ENCODE data around the gene MEX3D. TPM values are rescaled to one million over a fixed set of nuclear protein-coding genes. Genes with fewer than 3 reads are reported as not detected.

Gene MEX3D
- total and polyA plus RNA-seq, 2 experiments from 2014 or later = 12.4 to 94.9 TPM

DNA sequence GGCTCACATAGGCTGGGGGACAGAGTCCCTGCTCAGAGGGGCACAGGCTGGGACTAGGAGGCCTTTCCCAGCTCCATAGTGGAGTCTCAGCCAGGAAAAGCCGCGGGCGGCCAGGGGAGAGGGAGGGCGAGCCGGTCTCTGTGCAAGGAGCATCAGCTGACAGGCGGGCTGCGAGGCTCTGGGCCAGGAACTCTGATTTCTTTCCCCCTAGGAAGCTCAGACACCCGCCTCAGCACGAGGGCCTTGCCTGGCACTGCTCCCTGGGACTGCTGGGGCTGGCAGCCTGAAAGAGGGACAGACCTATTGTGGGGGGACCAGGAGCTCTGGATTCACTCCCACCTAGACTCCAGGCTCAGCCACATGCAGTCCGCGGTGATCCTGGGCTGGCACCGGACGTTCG, 46.5 kb downstream of the MEX3D start:
- DNase-seq (ENCODE audit: low spot score) (no peak), ATAC-seq (no peak)
- Mint-ChIP-seq H3K36me3 (ENCODE audit: low read depth) (peaks cover 4% of the 10 kb centered on the region; the same call in 1 of the 3 replicates), H3K27me3 (ENCODE audit: insufficient read depth, low read depth, poor library complexity) (peaks cover 41% of the 10 kb centered on the region), H3K27ac (no peak overlapping the region), H3K4me1 (peaks cover 6% of the 10 kb centered on the region; the same call in 2 of the 3 replicates), H3K9me3 (peaks cover 8% of the 10 kb centered on the region), H3K4me3 (no peak overlapping the region)
- 0 out of 2 replicates have a peak, but pooled peaks cover 4% of the 10 kb centered on the region for H3F3A ChIP-seq (replicated peaks; ENCODE audit: low read depth)
- peaks cover 27% of the 10 kb centered on the region for H3K27me3 ChIP-seq (ENCODE audit: insufficient read depth)
- H3K4me2 ChIP-seq = no peak overlapping the region
- H3K4me3 ChIP-seq = no peak overlapping the region
- H3K79me2 ChIP-seq (replicated peaks; ENCODE audit: insufficient read depth) = no peaks in the 10 kb centered on the region
- no peaks in the 10 kb centered on the region; the same call in 1 of the 2 replicates for H4K20me1 ChIP-seq (replicated peaks; ENCODE audit: insufficient read depth)
- no peak overlapping the region for H3K27ac ChIP-seq (ENCODE audit: low read depth)
- no peak overlapping the region for H2AFZ ChIP-seq
- no peak for TF ChIP-seq EZH2 (IDR thresholded peaks at IDR 0.05; ENCODE audit: low read depth, unreplicated experiment)
- no peak for TF ChIP-seq ZNF331 (CRISPR knock-in tag; IDR thresholded peaks at IDR 0.05; ENCODE audit: low read depth)
- TF ChIP-seq, protein P1, sequence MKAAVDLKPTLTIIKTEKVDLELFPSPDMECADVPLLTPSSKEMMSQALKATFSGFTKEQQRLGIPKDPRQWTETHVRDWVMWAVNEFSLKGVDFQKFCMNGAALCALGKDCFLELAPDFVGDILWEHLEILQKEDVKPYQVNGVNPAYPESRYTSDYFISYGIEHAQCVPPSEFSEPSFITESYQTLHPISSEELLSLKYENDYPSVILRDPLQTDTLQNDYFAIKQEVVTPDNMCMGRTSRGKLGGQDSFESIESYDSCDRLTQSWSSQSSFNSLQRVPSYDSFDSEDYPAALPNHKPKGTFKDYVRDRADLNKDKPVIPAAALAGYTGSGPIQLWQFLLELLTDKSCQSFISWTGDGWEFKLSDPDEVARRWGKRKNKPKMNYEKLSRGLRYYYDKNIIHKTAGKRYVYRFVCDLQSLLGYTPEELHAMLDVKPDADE (IDR thresholded peaks at IDR 0.05) = no peak
- TF ChIP-seq, protein P2, sequence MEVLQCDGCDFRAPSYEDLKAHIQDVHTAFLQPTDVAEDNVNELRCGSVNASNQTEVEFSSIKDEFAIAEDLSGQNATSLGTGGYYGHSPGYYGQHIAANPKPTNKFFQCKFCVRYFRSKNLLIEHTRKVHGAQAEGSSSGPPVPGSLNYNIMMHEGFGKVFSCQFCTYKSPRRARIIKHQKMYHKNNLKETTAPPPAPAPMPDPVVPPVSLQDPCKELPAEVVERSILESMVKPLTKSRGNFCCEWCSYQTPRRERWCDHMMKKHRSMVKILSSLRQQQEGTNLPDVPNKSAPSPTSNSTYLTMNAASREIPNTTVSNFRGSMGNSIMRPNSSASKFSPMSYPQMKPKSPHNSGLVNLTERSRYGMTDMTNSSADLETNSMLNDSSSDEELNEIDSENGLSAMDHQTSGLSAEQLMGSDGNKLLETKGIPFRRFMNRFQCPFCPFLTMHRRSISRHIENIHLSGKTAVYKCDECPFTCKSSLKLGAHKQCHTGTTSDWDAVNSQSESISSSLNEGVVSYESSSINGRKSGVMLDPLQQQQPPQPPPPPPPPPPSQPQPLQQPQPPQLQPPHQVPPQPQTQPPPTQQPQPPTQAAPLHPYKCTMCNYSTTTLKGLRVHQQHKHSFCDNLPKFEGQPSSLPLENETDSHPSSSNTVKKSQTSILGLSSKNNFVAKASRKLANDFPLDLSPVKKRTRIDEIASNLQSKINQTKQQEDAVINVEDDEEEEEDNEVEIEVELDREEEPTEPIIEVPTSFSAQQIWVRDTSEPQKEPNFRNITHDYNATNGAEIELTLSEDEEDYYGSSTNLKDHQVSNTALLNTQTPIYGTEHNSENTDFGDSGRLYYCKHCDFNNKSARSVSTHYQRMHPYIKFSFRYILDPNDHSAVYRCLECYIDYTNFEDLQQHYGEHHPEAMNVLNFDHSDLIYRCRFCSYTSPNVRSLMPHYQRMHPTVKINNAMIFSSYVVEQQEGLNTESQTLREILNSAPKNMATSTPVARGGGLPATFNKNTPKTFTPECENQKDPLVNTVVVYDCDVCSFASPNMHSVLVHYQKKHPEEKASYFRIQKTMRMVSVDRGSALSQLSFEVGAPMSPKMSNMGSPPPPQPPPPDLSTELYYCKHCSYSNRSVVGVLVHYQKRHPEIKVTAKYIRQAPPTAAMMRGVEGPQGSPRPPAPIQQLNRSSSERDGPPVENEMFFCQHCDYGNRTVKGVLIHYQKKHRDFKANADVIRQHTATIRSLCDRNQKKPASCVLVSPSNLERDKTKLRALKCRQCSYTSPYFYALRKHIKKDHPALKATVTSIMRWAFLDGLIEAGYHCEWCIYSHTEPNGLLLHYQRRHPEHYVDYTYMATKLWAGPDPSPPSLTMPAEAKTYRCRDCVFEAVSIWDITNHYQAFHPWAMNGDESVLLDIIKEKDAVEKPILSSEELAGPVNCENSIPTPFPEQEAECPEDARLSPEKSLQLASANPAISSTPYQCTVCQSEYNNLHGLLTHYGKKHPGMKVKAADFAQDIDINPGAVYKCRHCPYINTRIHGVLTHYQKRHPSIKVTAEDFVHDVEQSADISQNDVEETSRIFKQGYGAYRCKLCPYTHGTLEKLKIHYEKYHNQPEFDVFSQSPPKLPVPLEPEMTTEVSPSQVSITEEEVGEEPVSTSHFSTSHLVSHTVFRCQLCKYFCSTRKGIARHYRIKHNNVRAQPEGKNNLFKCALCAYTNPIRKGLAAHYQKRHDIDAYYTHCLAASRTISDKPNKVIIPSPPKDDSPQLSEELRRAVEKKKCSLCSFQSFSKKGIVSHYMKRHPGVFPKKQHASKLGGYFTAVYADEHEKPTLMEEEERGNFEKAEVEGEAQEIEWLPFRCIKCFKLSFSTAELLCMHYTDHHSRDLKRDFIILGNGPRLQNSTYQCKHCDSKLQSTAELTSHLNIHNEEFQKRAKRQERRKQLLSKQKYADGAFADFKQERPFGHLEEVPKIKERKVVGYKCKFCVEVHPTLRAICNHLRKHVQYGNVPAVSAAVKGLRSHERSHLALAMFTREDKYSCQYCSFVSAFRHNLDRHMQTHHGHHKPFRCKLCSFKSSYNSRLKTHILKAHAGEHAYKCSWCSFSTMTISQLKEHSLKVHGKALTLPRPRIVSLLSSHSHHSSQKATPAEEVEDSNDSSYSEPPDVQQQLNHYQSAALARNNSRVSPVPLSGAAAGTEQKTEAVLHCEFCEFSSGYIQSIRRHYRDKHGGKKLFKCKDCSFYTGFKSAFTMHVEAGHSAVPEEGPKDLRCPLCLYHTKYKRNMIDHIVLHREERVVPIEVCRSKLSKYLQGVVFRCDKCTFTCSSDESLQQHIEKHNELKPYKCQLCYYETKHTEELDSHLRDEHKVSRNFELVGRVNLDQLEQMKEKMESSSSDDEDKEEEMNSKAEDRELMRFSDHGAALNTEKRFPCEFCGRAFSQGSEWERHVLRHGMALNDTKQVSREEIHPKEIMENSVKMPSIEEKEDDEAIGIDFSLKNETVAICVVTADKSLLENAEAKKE (CRISPR knock-in tag; IDR thresholded peaks at IDR 0.05) = no peak
- no peak for TF ChIP-seq STAT1 (IDR thresholded peaks at IDR 0.05; ENCODE audit: unreplicated experiment)
- no peak for TF ChIP-seq ZNF114 (CRISPR knock-in tag; IDR thresholded peaks at IDR 0.05)
- TF ChIP-seq EZH2phosphoT487 (IDR thresholded peaks at IDR 0.05; ENCODE audit: unreplicated experiment) = no peak
- no peak for TF ChIP-seq JUNB (IDR thresholded peaks at IDR 0.05; ENCODE audit: unreplicated experiment)
- TF ChIP-seq REST (IDR thresholded peaks at IDR 0.05; ENCODE audit: unreplicated experiment) = no peak
- TF ChIP-seq CREB1 (CRISPR knock-in tag; IDR thresholded peaks at IDR 0.05; ENCODE audit: low read depth) = no peak
- TF ChIP-seq, protein P3, sequence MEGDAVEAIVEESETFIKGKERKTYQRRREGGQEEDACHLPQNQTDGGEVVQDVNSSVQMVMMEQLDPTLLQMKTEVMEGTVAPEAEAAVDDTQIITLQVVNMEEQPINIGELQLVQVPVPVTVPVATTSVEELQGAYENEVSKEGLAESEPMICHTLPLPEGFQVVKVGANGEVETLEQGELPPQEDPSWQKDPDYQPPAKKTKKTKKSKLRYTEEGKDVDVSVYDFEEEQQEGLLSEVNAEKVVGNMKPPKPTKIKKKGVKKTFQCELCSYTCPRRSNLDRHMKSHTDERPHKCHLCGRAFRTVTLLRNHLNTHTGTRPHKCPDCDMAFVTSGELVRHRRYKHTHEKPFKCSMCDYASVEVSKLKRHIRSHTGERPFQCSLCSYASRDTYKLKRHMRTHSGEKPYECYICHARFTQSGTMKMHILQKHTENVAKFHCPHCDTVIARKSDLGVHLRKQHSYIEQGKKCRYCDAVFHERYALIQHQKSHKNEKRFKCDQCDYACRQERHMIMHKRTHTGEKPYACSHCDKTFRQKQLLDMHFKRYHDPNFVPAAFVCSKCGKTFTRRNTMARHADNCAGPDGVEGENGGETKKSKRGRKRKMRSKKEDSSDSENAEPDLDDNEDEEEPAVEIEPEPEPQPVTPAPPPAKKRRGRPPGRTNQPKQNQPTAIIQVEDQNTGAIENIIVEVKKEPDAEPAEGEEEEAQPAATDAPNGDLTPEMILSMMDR (conservative IDR thresholded peaks at IDR 0.05; ENCODE audit: low read depth in 2 of 2) = no peak
- TF ChIP-seq POLR2AphosphoS5 (IDR thresholded peaks at IDR 0.05; ENCODE audit: low read depth) = no peak
- no peak for TF ChIP-seq NANOG (IDR thresholded peaks at IDR 0.05; ENCODE audit: borderline replicate concordance)
- no peaks in the 10 kb centered on the region for H3K4me1 ChIP-seq (ENCODE audit: insufficient read depth)
- H3K9me2 ChIP-seq (ENCODE audit: insufficient read depth) = no peaks in the 10 kb centered on the region
- H3K36me3 ChIP-seq (ENCODE audit: insufficient read depth) = no peaks in the 10 kb centered on the region
